22Rv1 (cell line): ENCODE data around the gene MRPS18A.
"Not testable (repeated sequence)": the region's sequence is repeated elsewhere in the genome, so short reads cannot be mapped to it uniquely, and the experiment has no call there.

Source experiments
- H3K27ac ChIP-seq: fragments of 450-650 bp; 2 replicates; pipeline ENCODE4 v1.5.1; 2017
- CTCF ChIP-seq: fragments of 450-650 bp; IDR thresholded peaks from 2 replicates; pipeline ENCODE4 v1.5.1; 2017; ENCODE audit warnings: mild to moderate bottlenecking
- ZFX ChIP-seq: fragments of 450-650 bp; IDR thresholded peaks from 2 replicates; pipeline ENCODE4 v1.6.1; 2017; ENCODE audit warnings: antibody characterized with exemption, borderline replicate concordance

The MRPS18A gene

GRCh38 chr6:43636308-43636659, 51.3 kb downstream of the MRPS18A start:
- TF ChIP-seq ZFX (no peak), CTCF (no peak)
- H3K27ac ChIP-seq: peak overlapping the region; percentile 69

GRCh38 chr6:43635387-43636307, 51.9 kb downstream of the MRPS18A start, which contains the start of gene MAD2L1BP:
Gene MAD2L1BP, plus strand, starts transcription at chr6:43635840. Its CDS starts 36 bp downstream, at chr6:43635876.
- TF ChIP-seq ZFX (no peak), CTCF (no peak)
- peak within 1 kb of the TSS; percentile 69 for H3K27ac ChIP-seq

- TF ChIP-seq CTCF: no peak
- TF ChIP-seq ZFX: no peak
- peak overlapping the region; percentile 69 for H3K27ac ChIP-seq
Measured at GRCh38 chr6:43634702-43635303, 52.8 kb downstream of the MRPS18A start.

- H3K27ac ChIP-seq: not testable (repeated sequence)
Measured at GRCh38 chr6:43633002-43633401, 54.6 kb downstream of the MRPS18A start.

GRCh38 chr6:43630980-43631619, 56.5 kb downstream of the MRPS18A start:
- H3K27ac ChIP-seq: peak overlapping the region; percentile 96
- TF ChIP-seq CTCF (no peak), ZFX (no peak)

- peak overlapping the region; percentile 96 for H3K27ac ChIP-seq
- TF ChIP-seq CTCF (no peak), ZFX (no peak)
Measured at GRCh38 chr6:43629505-43630300, 57.9 kb downstream of the MRPS18A start.

GRCh38 chr6:43629104-43629504, 58.5 kb downstream of the MRPS18A start, which contains the start of gene GTPBP2:
Gene GTPBP2, minus strand, starts transcription at chr6:43629264. Its CDS starts 102 bp downstream, at chr6:43629162.
- TF ChIP-seq ZFX: no peak
- TF ChIP-seq CTCF: no peak
- peak within 1 kb of the TSS; percentile 96 for H3K27ac ChIP-seq
